H1 (cell line): ENCODE results near the gene DNAJB14. TPM values are rescaled to one million over a fixed set of nuclear protein-coding genes. Genes with fewer than 3 reads are reported as not detected.

Experiments
- CTCF ChIA-PET: fragments of 300-600 bp; sonication (Branson Sonifier 250); formaldehyde crosslinking; loops from one replicate; lab custom pipeline; 2021; ENCODE audit not compliant: partially characterized antibody; lab: Charles Lee
- POLR2A ChIA-PET: fragments of 300-600 bp; sonication (Branson Sonifier 250); formaldehyde crosslinking; loops from one replicate; lab custom pipeline; 2021; ENCODE audit warnings: inconsistent platforms; ENCODE audit not compliant: partially characterized antibody; lab: Charles Lee
- DNase-seq, 2 experiments: peaks; one replicate each; pipeline versions ENCODE4 v3.0.0 to v3.0.0-alpha.2; 2010 to 2022; ENCODE audit warnings: low spot score in 2 of 2, low read depth in 1 of 2, mixed read lengths in 1 of 2
- FAIRE-seq: peaks from 2 replicates; lab custom pipeline; 2011; peaks lifted over from hg19 to GRCh38; lab: Jason Lieb, UNC
- H2AFZ ChIP-seq: 2 replicates; pipeline ENCODE4 v1.8.1; 2012; ENCODE audit warnings: low read length, inconsistent platforms
- H2AK5ac ChIP-seq: 2 replicates; pipeline ENCODE4 v1.6.1; 2013; ENCODE audit warnings: low read depth, low read length
- H2BK120ac ChIP-seq: replicated peaks from 2 replicates; pipeline ENCODE3; 2013; ENCODE audit warnings: low read depth, low read length, inconsistent platforms
- H2BK12ac ChIP-seq: 2 replicates; pipeline ENCODE4 v1.6.1; 2013; ENCODE audit warnings: low read depth, low read length
- H2BK15ac ChIP-seq: 2 replicates; pipeline ENCODE4 v1.6.1; 2013; ENCODE audit warnings: low read length
- H2BK20ac ChIP-seq: 2 replicates; pipeline ENCODE4 v1.6.1; 2013; ENCODE audit warnings: low read length
- H2BK5ac ChIP-seq: 2 replicates; pipeline ENCODE4 v1.6.1; 2013; ENCODE audit warnings: low read depth, low read length
- H3K14ac ChIP-seq: 2 replicates; pipeline ENCODE4 v1.6.1; 2013; ENCODE audit warnings: inconsistent platforms; ENCODE audit not compliant: insufficient read length
- H3K18ac ChIP-seq: 2 replicates; pipeline ENCODE4 v1.6.1; 2013; ENCODE audit warnings: low read length; ENCODE audit errors: extremely low read depth
- H3K23ac ChIP-seq: 2 replicates; pipeline ENCODE4 v1.6.1; 2013; ENCODE audit warnings: inconsistent platforms; ENCODE audit not compliant: insufficient read length
- H3K23me2 ChIP-seq: 2 replicates; pipeline ENCODE4 v1.6.1; 2013; ENCODE audit warnings: low read depth, low read length
- H3K27ac ChIP-seq: 2 replicates; pipeline ENCODE4 v1.6.1; 2011; ENCODE audit warnings: low read depth, low read length, inconsistent platforms
- H3K27me3 ChIP-seq, 4 experiments: replicated peaks in 1 of 4; 1 replicate in 1 of 4; 2 replicates in 3 of 4; pipeline versions ENCODE4 v1.6.1 to v1.8.1; 2011 to 2013; ENCODE audit warnings: low read length in 3 of 4, mild to moderate bottlenecking in 3 of 4, inconsistent platforms in 2 of 4, mixed read lengths in 2 of 4, moderate library complexity in 1 of 4; ENCODE audit not compliant: control insufficient read depth in 3 of 4, insufficient read depth in 3 of 4; ENCODE audit errors: extremely low read depth in 1 of 4
- H3K36me3 ChIP-seq, 4 experiments: 2 replicates each; pipeline versions ENCODE4 v1.6.1 to v1.8.1; 2011 to 2013; ENCODE audit warnings: mild to moderate bottlenecking in 4 of 4, low read length in 3 of 4, moderate library complexity in 2 of 4, control low read depth in 1 of 4, inconsistent platforms in 1 of 4; ENCODE audit not compliant: insufficient read depth in 4 of 4, control insufficient read depth in 2 of 4
- H3K4ac ChIP-seq: replicated peaks from 2 replicates; pipeline ENCODE3; 2013; ENCODE audit warnings: low read length, low read depth, mixed read lengths, inconsistent platforms; ENCODE audit not compliant: insufficient read length
- H3K4me1 ChIP-seq, 4 experiments: replicated peaks in 1 of 4; 1 replicate in 1 of 4; 2 replicates in 3 of 4; pipeline versions ENCODE4 v1.6.1 to v1.8.1; 2011 to 2013; ENCODE audit warnings: low read length in 3 of 4, inconsistent platforms in 2 of 4, mixed read lengths in 1 of 4; ENCODE audit not compliant: insufficient read depth in 4 of 4, control insufficient read depth in 3 of 4
- H3K4me2 ChIP-seq, 2 experiments: 2 replicates each; pipeline versions ENCODE4 v1.6.1 to v1.8.1; 2011 to 2013; ENCODE audit warnings: low read depth in 2 of 2, low read length in 2 of 2, control low read depth in 1 of 2, inconsistent platforms in 1 of 2, mild to moderate bottlenecking in 1 of 2; ENCODE audit not compliant: insufficient read depth in 1 of 2
- H3K4me3 ChIP-seq, 4 experiments: fragments of 200-600, 300-600 bp in 1 of 4; sonication (generic), shearing (Covaris generic), sonication (Bioruptor Twin) in 1 of 4; 2 replicates each; pipeline versions ENCODE4 v1.5.1 to v1.8.1; 2011 to 2016; ENCODE audit warnings: low read length in 4 of 4, low read depth in 3 of 4, control low read depth in 2 of 4, inconsistent platforms in 2 of 4, mild to moderate bottlenecking in 2 of 4, mixed read lengths in 1 of 4, moderate library complexity in 1 of 4; ENCODE audit not compliant: insufficient read depth in 2 of 4; ENCODE audit errors: extremely low read depth in 1 of 4
- H3K56ac ChIP-seq: replicated peaks from 2 replicates; pipeline ENCODE3; 2013; ENCODE audit warnings: low read depth, mild to moderate bottlenecking, mixed read lengths, low read length, inconsistent platforms; ENCODE audit not compliant: insufficient read length
- H3K79me1 ChIP-seq: 2 replicates; pipeline ENCODE4 v1.6.1; 2013; ENCODE audit warnings: low read depth, low read length, control low read depth
- H3K79me2 ChIP-seq, 2 experiments: 2 replicates each; pipeline versions ENCODE4 v1.6.1 to v1.8.1; 2012 to 2013; ENCODE audit warnings: low read length in 2 of 2, mild to moderate bottlenecking in 2 of 2, inconsistent platforms in 1 of 2; ENCODE audit not compliant: insufficient read depth in 2 of 2, control insufficient read depth in 1 of 2
- H3K9ac ChIP-seq, 4 experiments: replicated peaks in 1 of 4; 1 replicate in 1 of 4; 2 replicates in 3 of 4; pipeline versions ENCODE4 v1.6.1 to v1.8.1; 2011 to 2013; ENCODE audit warnings: low read depth in 3 of 4, low read length in 3 of 4, control low read depth in 2 of 4, mild to moderate bottlenecking in 2 of 4, moderate library complexity in 2 of 4, inconsistent platforms in 1 of 4; ENCODE audit errors: extremely low read depth in 1 of 4
- H3K9me3 ChIP-seq, 2 experiments: 2 replicates each; pipeline versions ENCODE4 v1.6.1 to v1.8.1; 2012 to 2013; ENCODE audit warnings: mild to moderate bottlenecking in 2 of 2, moderate library complexity in 2 of 2, control low read depth in 1 of 2, inconsistent platforms in 1 of 2, low read depth in 1 of 2, low read length in 1 of 2, mixed read lengths in 1 of 2; ENCODE audit not compliant: insufficient read depth in 2 of 2
- H4K20me1 ChIP-seq, 2 experiments: replicated peaks in 1 of 2; 2 replicates each; pipeline versions ENCODE3 to v1.8.1; 2011 to 2013; ENCODE audit warnings: inconsistent platforms in 2 of 2, low read length in 2 of 2, mild to moderate bottlenecking in 1 of 2; ENCODE audit not compliant: insufficient read depth in 2 of 2, control insufficient read depth in 1 of 2
- H4K5ac ChIP-seq: 2 replicates; pipeline ENCODE4 v1.6.1; 2013; ENCODE audit warnings: low read length, low read depth, mixed read lengths, inconsistent platforms; ENCODE audit not compliant: insufficient read length
- H4K8ac ChIP-seq: 2 replicates; pipeline ENCODE4 v1.8.0; 2013; ENCODE audit warnings: mild to moderate bottlenecking, moderate library complexity, low read length, inconsistent platforms; ENCODE audit not compliant: insufficient read depth; ENCODE audit errors: extremely low read depth
- H4K91ac ChIP-seq: replicated peaks from 2 replicates; pipeline ENCODE3; 2013; ENCODE audit warnings: low read length, mixed read lengths, inconsistent platforms; ENCODE audit not compliant: insufficient read length
- ATF3 ChIP-seq: IDR thresholded peaks from 2 replicates; pipeline ENCODE4 v1.6.1; 2011; ENCODE audit warnings: low read depth, mild to moderate bottlenecking, low read length; ENCODE audit not compliant: insufficient read depth
- BCL11A ChIP-seq, 2 experiments: IDR thresholded peaks; one replicate each; pipeline ENCODE4 v1.6.1; 2011; ENCODE audit warnings: low read depth in 2 of 2, low read length in 2 of 2, mild to moderate bottlenecking in 2 of 2
- HDAC2 ChIP-seq, 2 experiments: fragments of 300-600 bp in 1 of 2; sonication (generic) in 1 of 2; IDR thresholded peaks; 2 replicates each; pipeline ENCODE4 v1.6.1; 2011 to 2012; ENCODE audit warnings: low read depth in 2 of 2, low read length in 2 of 2, mild to moderate bottlenecking in 2 of 2, moderate library complexity in 2 of 2, borderline replicate concordance in 1 of 2, inconsistent platforms in 1 of 2
- JUN ChIP-seq: IDR thresholded peaks from 2 replicates; pipeline ENCODE4 v1.6.1; 2011; ENCODE audit warnings: low read depth, mild to moderate bottlenecking, improper control_type of control experiment, low read length
- KDM4A ChIP-seq: IDR thresholded peaks from one replicate; pipeline ENCODE4 v1.7.1; 2012; ENCODE audit warnings: low read depth, mild to moderate bottlenecking, moderate library complexity, low read length, inconsistent platforms; ENCODE audit not compliant: severe bottlenecking
- RAD21 ChIP-seq, 2 experiments: IDR thresholded peaks in 1 of 2; conservative IDR thresholded peaks in 1 of 2; 2 replicates each; pipeline ENCODE4 v1.6.1; 2011; ENCODE audit warnings: low read depth in 2 of 2, low read length in 2 of 2, improper control_type of control experiment in 1 of 2, inconsistent platforms in 1 of 2, mild to moderate bottlenecking in 1 of 2, moderate library complexity in 1 of 2
- RFX5 ChIP-seq: IDR thresholded peaks from 2 replicates; pipeline ENCODE4 v1.6.1; 2011; ENCODE audit warnings: low read depth, low read length, improper control_type of control experiment, borderline replicate concordance
- SRF ChIP-seq: IDR thresholded peaks from 2 replicates; pipeline ENCODE4 v1.6.1; 2011; ENCODE audit warnings: mild to moderate bottlenecking, low read depth, low read length, moderate library complexity
- TAF7 ChIP-seq: optimal IDR thresholded peaks from 2 replicates; pipeline ENCODE3; 2011; ENCODE audit warnings: low read depth, mild to moderate bottlenecking, inconsistent platforms, low read length, moderate library complexity, borderline replicate concordance
- whole genome bisulfite sequencing, 2 experiments: shearing (Covaris generic) in 1 of 2; methylation state at CpG; one replicate each; pipeline versions ENCODE4 v1.1.6 to v1.1.7; 2013 to 2015; ENCODE audit warnings: low lambda C conversion rate in 2 of 2, mixed read lengths in 2 of 2, inconsistent platforms in 1 of 2, low coverage in 1 of 2, missing lambda C conversion rate in 1 of 2; ENCODE audit not compliant: insufficient replicate concordance in 2 of 2, insufficient coverage in 1 of 2, insufficient read length in 1 of 2; ENCODE audit errors: extremely low coverage in 1 of 2, missing lambda C conversion rate in 1 of 2; 5-methylcytosine and 5-hydroxymethylcytosine counted together
- polyA plus RNA-seq, 7 experiments: library from polyadenylated mRNA; depleted of rRNA in 3 of 7; stranded (reverse) in 5 of 7; unstranded in 2 of 7; fragments of >200 nt in 5 of 7; fragments of 200-250 nt in 2 of 7; gene quantifications; 1 replicate in 5 of 7; 2 replicates in 1 of 7; 4 replicates in 1 of 7; pipeline versions ENCODE4 v1.2.1 to v1.2.3, GENCODE V29; 2011 to 2013; ENCODE audit warnings: missing spikeins in 2 of 7, mixed read lengths in 2 of 7
- total RNA-seq: library from RNA; stranded (reverse); fragmentation: NEBNext Ultra II Directional; extraction: Animal tissue kit (Norgen Biotek cat#: 25700); gene quantifications from 2 replicates; pipeline ENCODE4 v1.2.1, GENCODE V29; 2021
- TF ChIP-seq, protein P1 (sequence below): IDR thresholded peaks from 2 replicates; pipeline ENCODE4 v1.6.1; 2012; ENCODE audit warnings: inconsistent platforms

DNAJB14 gene
- total and polyA plus RNA-seq, 2 of the 8 experiments (the other 6 are each of a cell fraction or from before 2014, with no cell fraction given), result 3.4 to 35.4 TPM

GRCh38 chr4:99945718-99946355 is 581 bp downstream of the DNAJB14 start:
- Histone ChIP-seq H3K27me3 (no peaks in the 10 kb centered on the region), H2BK20ac (no peak overlapping the region), H3K9me3 (no peaks in the 10 kb centered on the region), H3K4ac (no peak overlapping the region), H4K91ac (no peak overlapping the region), H3K27ac (peak overlapping the region; percentile 69), H2BK5ac (peak overlapping the region; percentile 54; the same call in 1 of the 2 replicates), H4K5ac (no peak overlapping the region), H3K23ac (no peak overlapping the region), H3K79me2 (peaks cover 0 to 72% of the 10 kb centered on the region in 2 experiments; a peak in 2 of 4 replicates), H4K8ac (no peak overlapping the region), H3K56ac (no peak overlapping the region), H2AK5ac (no peak overlapping the region), H4K20me1 (peaks cover 7 to 9% of the 10 kb centered on the region in 2 experiments), H2AFZ (peak overlapping the region; percentile 20; the same call in 1 of the 2 replicates), H3K14ac (no peak overlapping the region), H3K4me2 (peak overlapping the region; percentile 65 to 87), H3K36me3 (peaks cover 9 to 23% (median 12%) of the 10 kb centered on the region in 4 experiments), H3K9ac (peak overlapping the region; percentile 76 to 97 (median 85)), H2BK15ac (no peak overlapping the region), H3K23me2 (peaks cover under 1% of the 10 kb centered on the region; the same call in 1 of the 2 replicates), H2BK12ac (no peak overlapping the region), H2BK120ac (no peak overlapping the region), H3K18ac (0 out of 2 replicates have a peak overlapping the region, but pooled peaks have one; percentile 51), H3K79me1 (no peaks in the 10 kb centered on the region), H3K4me3 (peak overlapping the region; percentile 63 to 100 (median 74)), H3K4me1 (peaks cover 0 to 11% (median 6%) of the 10 kb centered on the region in 4 experiments; a peak in 4 of 7 replicates)
- POLR2A ChIA-PET, result interaction anchor here (0.6 to 5.6 kb wide), 10 partner anchors 9 to 724 kb away, joined by 3 to 83 read pairs (median 6); partner anchors contain the start of gene LAMTOR3
- no peak for DNase-seq
- no peak for FAIRE-seq
- 10% methylated on average over 20 of the region's 25 CpGs; no CpG with 5 or more reads in 1 of the 2 experiments for WGBS, 2 experiments
- CTCF ChIA-PET, result interaction anchor here (1.5 kb wide), 1 partner anchor 59 kb away, joined by 4 read pairs; no protein-coding TSS in a partner anchor
- TF ChIP-seq RFX5 (no peak), ATF3 (no peak), TAF7 (no peak), BCL11A (IDR thresholded peaks at IDR 0.05; ENCODE audit: low read depth in 2 of 2, low read length in 2 of 2) (no peak), KDM4A (no peak), SRF (no peak), HDAC2 (IDR thresholded peaks at IDR 0.05; ENCODE audit: borderline replicate concordance in 1 of 2, low read depth in 2 of 2, low read length in 2 of 2) (no peak), JUN (no peak), RAD21 (IDR thresholded peaks at IDR 0.05 in 1 of 2, conservative IDR thresholded peaks at IDR 0.05 in 1 of 2; ENCODE audit: low read depth in 2 of 2, low read length in 2 of 2) (no peak)
- TF ChIP-seq, protein P1, sequence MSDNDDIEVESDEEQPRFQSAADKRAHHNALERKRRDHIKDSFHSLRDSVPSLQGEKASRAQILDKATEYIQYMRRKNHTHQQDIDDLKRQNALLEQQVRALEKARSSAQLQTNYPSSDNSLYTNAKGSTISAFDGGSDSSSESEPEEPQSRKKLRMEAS, result no peak
